Measurements from ENCODE around the gene C4BPB. TPM values are rescaled to one million over a fixed set of nuclear protein-coding genes. Genes with fewer than 3 reads are reported as not detected.

C4BPB gene
- total and polyA plus RNA-seq, 2 donors (not counting 3 experiments of a cell fraction or from before 2014, with no cell fraction given): not detected

DNA sequence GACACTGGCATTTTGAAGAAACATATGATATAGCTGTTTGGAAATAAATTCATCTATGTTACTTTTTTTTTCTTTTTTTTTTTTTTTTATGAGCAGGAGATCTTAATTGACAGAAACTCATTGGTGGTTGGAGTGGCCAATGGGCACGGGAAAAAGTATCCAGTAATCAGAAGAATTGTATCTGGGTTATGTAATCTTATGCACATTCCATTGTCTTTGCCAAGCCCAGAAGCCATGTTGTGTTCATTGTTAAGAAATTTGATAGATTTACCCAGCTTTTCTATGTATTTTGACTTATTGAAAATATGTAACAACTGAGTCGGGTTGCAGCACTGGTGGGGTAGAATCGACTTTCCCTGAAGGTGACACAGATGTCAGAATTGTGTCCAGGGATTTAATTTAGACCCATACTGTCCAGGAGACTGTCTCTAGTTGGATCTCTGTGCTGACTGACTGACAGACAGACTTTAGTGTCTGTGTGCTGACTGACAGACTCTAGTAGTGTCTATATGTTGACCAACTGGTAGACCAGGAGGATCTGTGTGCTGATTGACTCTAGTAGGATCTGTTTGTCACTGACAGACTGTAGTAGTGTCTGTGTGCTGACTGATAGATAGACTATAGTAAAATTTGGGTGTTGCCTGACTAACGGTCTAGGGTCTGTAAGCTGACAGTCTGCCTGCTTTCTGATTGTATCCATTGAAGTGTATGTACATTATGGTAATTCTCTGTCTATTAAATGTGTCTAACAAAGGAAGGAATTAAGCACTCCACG is 12.3 kb upstream of the C4BPB start:
- no peaks in the 10 kb centered on the region for H3K4me1 ChIP-seq (ENCODE audit: control insufficient read depth, extremely low read depth, insufficient read depth, low read length)
- no peak overlapping the region for H3K27ac ChIP-seq (ENCODE audit: insufficient read depth, low read depth, low read length)
- no peaks in the 10 kb centered on the region for H4K20me1 ChIP-seq (replicated peaks; ENCODE audit: control insufficient read depth, extremely low read depth, insufficient read depth, low read length)
- CTCF ChIA-PET: interaction anchor here (0.6 to 2.7 kb wide), 6 partner anchors 17 to 909 kb away, joined by 3 to 17 read pairs (median 4); no protein-coding TSS in a partner anchor
- peaks cover 2 to 3% of the 10 kb centered on the region in 2 experiments for H3K27me3 ChIP-seq (ENCODE audit: control insufficient read depth in 2 of 2, insufficient read depth in 2 of 2, low read length in 2 of 2)
- no peak overlapping the region for H3K4me3 ChIP-seq (replicated peaks in 1 of 3; ENCODE audit: insufficient read depth in 1 of 3, low read depth in 1 of 3, low read length in 3 of 3)
- POLR2A ChIA-PET: no interaction called here
- dilution Hi-C loops (cut with MboI; ENCODE audit: extremely low pct_ligation_motif_present, low sequenced_read_pairs) (no loop called here), intact Hi-C loops (cut with micrococcal nuclease) (no loop called here)
- no peaks in the 10 kb centered on the region for H3K79me2 ChIP-seq (ENCODE audit: control insufficient read depth, insufficient read depth, low read length)
- FAIRE-seq: no peak
- no peaks in the 10 kb centered on the region for H3K9me1 ChIP-seq (replicated peaks; ENCODE audit: control insufficient read depth, extremely low read depth, insufficient read depth, low read length)
- no peaks in the 10 kb centered on the region for H3K36me3 ChIP-seq (ENCODE audit: control insufficient read depth in 2 of 2, extremely low read depth in 1 of 2, insufficient read depth in 2 of 2, low read length in 2 of 2)
- H3K9ac ChIP-seq (replicated peaks; ENCODE audit: extremely low read depth, insufficient read depth, low read length): no peak overlapping the region
- H3K9me3 ChIP-seq (replicated peaks; ENCODE audit: control insufficient read depth, insufficient read depth, low read length): no peaks in the 10 kb centered on the region
- BruUV-seq (replicated peaks): no TSS peak
- DNase-seq (ENCODE audit: low read depth, low spot score): no peak
- no peak overlapping the region for H2AFZ ChIP-seq (ENCODE audit: low read depth, low read length)
- H3K4me2 ChIP-seq (ENCODE audit: insufficient read depth, low read length): no peak overlapping the region
- TF ChIP-seq, protein P1, sequence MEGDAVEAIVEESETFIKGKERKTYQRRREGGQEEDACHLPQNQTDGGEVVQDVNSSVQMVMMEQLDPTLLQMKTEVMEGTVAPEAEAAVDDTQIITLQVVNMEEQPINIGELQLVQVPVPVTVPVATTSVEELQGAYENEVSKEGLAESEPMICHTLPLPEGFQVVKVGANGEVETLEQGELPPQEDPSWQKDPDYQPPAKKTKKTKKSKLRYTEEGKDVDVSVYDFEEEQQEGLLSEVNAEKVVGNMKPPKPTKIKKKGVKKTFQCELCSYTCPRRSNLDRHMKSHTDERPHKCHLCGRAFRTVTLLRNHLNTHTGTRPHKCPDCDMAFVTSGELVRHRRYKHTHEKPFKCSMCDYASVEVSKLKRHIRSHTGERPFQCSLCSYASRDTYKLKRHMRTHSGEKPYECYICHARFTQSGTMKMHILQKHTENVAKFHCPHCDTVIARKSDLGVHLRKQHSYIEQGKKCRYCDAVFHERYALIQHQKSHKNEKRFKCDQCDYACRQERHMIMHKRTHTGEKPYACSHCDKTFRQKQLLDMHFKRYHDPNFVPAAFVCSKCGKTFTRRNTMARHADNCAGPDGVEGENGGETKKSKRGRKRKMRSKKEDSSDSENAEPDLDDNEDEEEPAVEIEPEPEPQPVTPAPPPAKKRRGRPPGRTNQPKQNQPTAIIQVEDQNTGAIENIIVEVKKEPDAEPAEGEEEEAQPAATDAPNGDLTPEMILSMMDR (IDR thresholded peaks at IDR 0.05; ENCODE audit: extremely low read depth in 1 of 2, insufficient read depth in 1 of 2, low read depth in 1 of 2, low read length in 2 of 2): no peak
- TF ChIP-seq EZH2 (IDR thresholded peaks at IDR 0.05; ENCODE audit: borderline replicate concordance, low read depth, low read length, severe bottlenecking) (no peak), GATA2 (IDR thresholded peaks at IDR 0.05; ENCODE audit: insufficient read depth, insufficient read length, low read depth, low read length) (no peak), JUN (IDR thresholded peaks at IDR 0.05; ENCODE audit: borderline replicate concordance, insufficient read depth, insufficient read length, low read depth) (no peak)
- TF ChIP-seq, protein P2, sequence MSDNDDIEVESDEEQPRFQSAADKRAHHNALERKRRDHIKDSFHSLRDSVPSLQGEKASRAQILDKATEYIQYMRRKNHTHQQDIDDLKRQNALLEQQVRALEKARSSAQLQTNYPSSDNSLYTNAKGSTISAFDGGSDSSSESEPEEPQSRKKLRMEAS (IDR thresholded peaks at IDR 0.05; ENCODE audit: insufficient read depth, insufficient read length): no peak
